Naive thymus-derived CD4-positive, alpha-beta T cell (primary cell): Measurements from ENCODE around the gene TMEM203. TPM values are rescaled to one million over a fixed set of nuclear protein-coding genes. Genes with fewer than 3 reads are reported as not detected.
A peak's percentile ranks its signal among the peaks of the same experiment; 100 is the strongest.

Experiments
- ATAC-seq: fragments of 150-1000 bp; cut with Tn5 transposase; 2 replicates; pipeline ENCODE4 v1.10.0; 2021; ENCODE audit warnings: mild to moderate bottlenecking, moderate library complexity
- CTCF ChIA-PET: fragments of 350-600 bp; sonication (Branson Sonifier 250); formaldehyde crosslinking; loops from one replicate; lab custom pipeline; 2021; ENCODE audit warnings: antibody characterized with exemption; lab: Charles Lee
- POLR2A ChIA-PET: fragments of 350-600 bp; sonication (Branson Sonifier 250); formaldehyde crosslinking; loops from one replicate; lab custom pipeline; 2021; ENCODE audit warnings: antibody characterized with exemption, inconsistent platforms; lab: Charles Lee
- DNase-seq, 9 donors: peaks; one replicate each; pipeline versions ENCODE4 v3.0.0 to v3.0.0-alpha.2; 2020 to 2022; ENCODE audit warnings: mixed read lengths in 1 of 9
- H3K27ac ChIP-seq: one replicate; pipeline ENCODE4 v1.7.0; 2013; ENCODE audit warnings: mild to moderate bottlenecking, low read depth, low read length, moderate library complexity
- H3K27me3 ChIP-seq, 2 donors: one replicate each; pipeline ENCODE4 v1.7.0; 2013; ENCODE audit warnings: low read length in 2 of 2, mild to moderate bottlenecking in 2 of 2, moderate library complexity in 2 of 2; ENCODE audit not compliant: control insufficient read depth in 2 of 2, insufficient read depth in 2 of 2
- H3K36me3 ChIP-seq, 3 experiments: 1 replicate in 2 of 3; 2 replicates in 1 of 3; pipeline ENCODE4 v1.7.0; 2013; ENCODE audit warnings: low read length in 3 of 3, mild to moderate bottlenecking in 3 of 3, moderate library complexity in 1 of 3; ENCODE audit not compliant: insufficient read depth in 3 of 3, control insufficient read depth in 2 of 3
- H3K4me1 ChIP-seq, 2 donors: one replicate each; pipeline ENCODE4 v1.7.0; 2013; ENCODE audit warnings: low read length in 2 of 2, mild to moderate bottlenecking in 2 of 2, moderate library complexity in 1 of 2; ENCODE audit not compliant: control insufficient read depth in 2 of 2, insufficient read depth in 2 of 2
- H3K4me3 ChIP-seq: 2 replicates; pipeline ENCODE4 v1.7.0; 2013; ENCODE audit warnings: mild to moderate bottlenecking, low read length
- H3K9me3 ChIP-seq, 3 experiments: 1 replicate in 2 of 3; 2 replicates in 1 of 3; pipeline ENCODE4 v1.7.0; 2013; ENCODE audit warnings: low read length in 3 of 3; ENCODE audit not compliant: control insufficient read depth in 2 of 3
- H3K27ac Mint-ChIP-seq, 9 donors: one replicate each; pipeline ENCODE4 v1.8.0; 2020 to 2022; ENCODE audit warnings: mixed read lengths in 9 of 9, mild to moderate bottlenecking in 8 of 9, moderate library complexity in 5 of 9, inconsistent platforms in 2 of 9
- H3K27me3 Mint-ChIP-seq, 5 donors: one replicate each; pipeline ENCODE4 v1.8.0; 2021 to 2022; ENCODE audit warnings: mixed read lengths in 5 of 5, mild to moderate bottlenecking in 1 of 5
- H3K36me3 Mint-ChIP-seq, 5 donors: one replicate each; pipeline ENCODE4 v1.8.0; 2020 to 2022; ENCODE audit warnings: mixed read lengths in 5 of 5, mild to moderate bottlenecking in 3 of 5, inconsistent platforms in 1 of 5
- H3K4me1 Mint-ChIP-seq, 7 donors: one replicate each; pipeline ENCODE4 v1.8.0; 2020 to 2022; ENCODE audit warnings: mixed read lengths in 7 of 7, mild to moderate bottlenecking in 3 of 7, inconsistent platforms in 1 of 7
- H3K4me3 Mint-ChIP-seq, 10 donors: one replicate each; pipeline ENCODE4 v1.8.0; 2020 to 2022; ENCODE audit warnings: mild to moderate bottlenecking in 10 of 10, mixed read lengths in 10 of 10, moderate library complexity in 6 of 10, inconsistent platforms in 2 of 10
- H3K9me3 Mint-ChIP-seq, 11 donors: one replicate each; pipeline ENCODE4 v1.8.0; 2020 to 2022; ENCODE audit warnings: mixed read lengths in 11 of 11, mild to moderate bottlenecking in 4 of 11, inconsistent platforms in 1 of 11, moderate library complexity in 1 of 11
- intact Hi-C, 2 donors: fragments of 100-400 bp; cut with micrococcal nuclease; formaldehyde crosslinking; loops; one replicate each; pipeline ENCODE4 v1.15.1; 2023
- polyA plus RNA-seq, 2 donors: library from polyadenylated mRNA; unstranded; fragments of 300-500 nt; fragmentation: Illumina TruSeq; gene quantifications; one replicate each; pipeline ENCODE4 v1.2.3, GENCODE V29; 2021
- total RNA-seq, 6 experiments: library from RNA in 5 of 6; stranded (reverse) in 5 of 6; gene quantifications; 1 replicate in 5 of 6; 2 replicates in 1 of 6; pipeline ENCODE4 v1.2.3 and lab custom pipeline; 2021 to 2026

TMEM203 gene
- total and polyA plus RNA-seq, 7 experiments from 2014 or later, result 22.6 to 172 (median 38.1) TPM

DNA sequence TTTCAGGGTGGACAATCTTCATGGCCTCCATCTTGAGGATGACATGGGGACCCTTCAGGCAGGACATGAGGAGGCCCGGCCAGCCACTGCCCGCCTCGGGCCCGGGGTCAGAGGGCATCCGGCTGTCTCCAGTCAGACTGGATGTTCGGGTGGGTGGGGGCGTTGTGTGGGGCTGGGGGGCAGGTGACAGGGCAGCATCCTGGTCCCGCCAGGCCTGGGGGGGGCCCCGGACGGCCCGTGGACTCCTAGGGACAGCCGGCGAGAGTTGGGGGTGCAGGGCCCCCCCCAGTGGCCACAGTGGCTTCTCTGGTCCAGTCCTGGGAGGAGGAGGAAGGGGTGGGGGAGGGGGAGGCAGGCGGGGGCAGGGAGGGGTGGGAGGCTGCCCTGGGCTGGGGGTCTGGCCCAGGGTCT lies 15.7 kb upstream of the TMEM203 start:
- H3K27me3 Mint-ChIP-seq, result no peaks in the 10 kb centered on the region
- DNase-seq (no peak), ATAC-seq (no peak)
- no peaks in the 10 kb centered on the region for H3K9me3 Mint-ChIP-seq
- no peak overlapping the region for H3K27ac Mint-ChIP-seq
- H3K4me3 ChIP-seq, result no peak overlapping the region
- H3K4me1 Mint-ChIP-seq, result peaks cover 0 to 11% (median 2%) of the 10 kb centered on the region in 7 donors
- no peaks in the 10 kb centered on the region for H3K36me3 Mint-ChIP-seq
- intact Hi-C loops, result loop anchor here in 1 of 2 donors (5.0 to 10.0 kb wide), 2 partner anchors 276 to 674 kb away; partner anchors contain the start of genes C8G, FBXW5 and NOTCH1
- ChIA-PET POLR2A (interaction anchor here (0.9 to 4.9 kb wide), 2 partner anchors 15 to 20 kb away, joined by 3 to 42 read pairs; partner anchors contain the start of genes NDOR1, TMEM203 and TUBB4B), CTCF (interaction anchor here (0.6 kb wide), 1 partner anchor 196 kb away, joined by 3 read pairs; no protein-coding TSS in a partner anchor)
- H3K36me3 ChIP-seq, result peaks cover 0 to 6% (median 0%) of the 10 kb centered on the region in 3 experiments
- no peak overlapping the region for H3K27ac ChIP-seq
- no peaks in the 10 kb centered on the region for H3K27me3 ChIP-seq
- no peaks in the 10 kb centered on the region for H3K9me3 ChIP-seq
- H3K4me3 Mint-ChIP-seq, result peak overlapping the region in 4 of 10 donors; percentile 38 to 66 (median 48)
- H3K4me1 ChIP-seq, result peaks cover 5% of the 10 kb centered on the region in 2 donors

DNA sequence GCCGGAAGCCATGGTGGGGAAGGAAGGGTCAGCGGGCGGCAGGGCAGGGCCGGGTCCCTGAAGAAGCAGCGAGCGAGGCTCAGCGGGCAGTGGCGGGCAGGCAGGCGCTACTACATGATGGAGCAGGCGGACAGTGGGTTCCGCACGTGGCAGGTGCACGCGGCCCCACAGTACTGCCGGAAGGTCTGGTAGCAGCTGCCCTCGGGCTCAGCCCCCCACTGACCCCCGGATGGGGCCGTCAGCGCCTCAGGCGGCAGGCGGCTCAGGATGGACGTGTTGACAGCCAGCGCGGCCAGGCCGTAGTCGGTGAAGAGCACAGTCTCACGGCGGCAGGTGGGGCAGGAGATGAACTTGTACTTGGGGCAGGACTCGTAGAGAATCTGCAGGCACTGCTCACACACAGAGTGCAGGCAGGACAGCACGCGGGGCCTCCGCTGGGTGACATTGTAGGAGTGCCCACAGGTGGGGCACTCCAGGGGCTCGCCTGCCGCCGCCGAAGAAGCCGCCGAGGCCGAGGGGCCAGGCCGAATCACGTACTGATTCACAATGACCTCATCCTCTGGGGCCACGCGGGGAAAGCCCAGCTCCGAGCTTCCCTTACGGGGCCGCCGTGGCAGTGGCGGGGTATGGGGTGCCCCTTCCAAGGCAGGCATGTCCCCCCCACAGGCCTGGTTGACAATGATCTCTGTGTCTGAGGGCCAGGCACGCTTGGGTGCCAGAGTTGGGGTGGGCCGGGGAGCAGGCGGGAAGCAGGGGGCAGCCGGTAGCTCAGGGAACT lies 15.1 kb upstream of the TMEM203 start:
- Mint-ChIP-seq H3K27ac (peak overlapping the region in 1 of 9 donors; percentile 62), H3K4me1 (peaks cover 0 to 11% (median 2%) of the 10 kb centered on the region in 7 donors), H3K36me3 (no peaks in the 10 kb centered on the region), H3K9me3 (no peaks in the 10 kb centered on the region), H3K4me3 (peak overlapping the region in 5 of 10 donors; percentile 20 to 66 (median 41)), H3K27me3 (no peaks in the 10 kb centered on the region)
- ATAC-seq (no peak), DNase-seq (no peak)
- Histone ChIP-seq H3K27me3 (no peaks in the 10 kb centered on the region), H3K27ac (no peak overlapping the region), H3K9me3 (no peaks in the 10 kb centered on the region), H3K4me3 (no peak overlapping the region), H3K4me1 (peaks cover 5% of the 10 kb centered on the region in 2 donors), H3K36me3 (peaks cover 0 to 12% (median 0%) of the 10 kb centered on the region in 3 experiments)
- intact Hi-C loops, result loop anchor here in 1 of 2 donors (5.0 to 10.0 kb wide), 2 partner anchors 276 to 673 kb away; partner anchors contain the start of genes C8G, FBXW5 and NOTCH1
- POLR2A ChIA-PET, result interaction anchor here (1.2 to 4.9 kb wide), 3 partner anchors 15 to 32 kb away, joined by 3 to 42 read pairs (median 6); partner anchors contain the start of genes NDOR1 and TMEM203
- CTCF ChIA-PET, result interaction anchor here (0.6 kb wide), 1 partner anchor 196 kb away, joined by 3 read pairs; no protein-coding TSS in a partner anchor

DNA sequence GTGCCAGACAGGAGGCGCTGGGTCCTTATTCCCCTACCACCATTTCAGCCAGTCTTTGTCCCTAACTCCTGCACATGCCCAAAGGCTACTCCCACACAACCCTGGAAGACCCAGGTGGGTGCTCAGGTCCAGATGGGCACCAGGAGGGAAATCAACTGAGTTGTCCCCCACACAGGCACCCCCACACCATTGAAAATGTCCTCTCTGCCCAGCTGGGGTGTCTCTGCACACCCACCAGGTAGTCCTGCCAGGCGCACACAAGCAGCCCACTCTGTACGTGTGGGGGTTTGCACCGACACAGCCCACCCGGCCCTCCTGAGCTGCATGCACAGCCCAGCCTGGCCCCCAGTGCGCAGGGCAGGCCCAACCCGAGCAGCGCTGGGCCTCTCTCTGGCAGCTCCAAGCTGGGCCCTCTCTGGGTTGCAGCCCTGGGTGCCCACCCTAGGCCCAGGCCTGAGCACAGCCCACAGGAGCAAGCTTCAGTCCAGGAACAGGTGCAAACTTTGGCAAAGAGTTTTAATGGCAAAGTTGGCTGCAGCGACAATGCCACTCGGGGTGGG lies 14.4 kb upstream of the TMEM203 start:
- H3K27ac Mint-ChIP-seq, result peak overlapping the region in 1 of 9 donors; percentile 62
- ChIA-PET CTCF (no interaction called here), POLR2A (interaction anchor here (1.2 to 1.3 kb wide), 2 partner anchors 15 to 31 kb away, joined by 3 to 6 read pairs; partner anchors contain the start of genes NDOR1 and TMEM203)
- DNase-seq, result no peak
- Histone ChIP-seq H3K9me3 (no peaks in the 10 kb centered on the region), H3K36me3 (peaks cover 0 to 18% (median 0%) of the 10 kb centered on the region in 3 experiments), H3K27ac (no peak overlapping the region), H3K4me1 (peaks cover 5% of the 10 kb centered on the region in 2 donors), H3K4me3 (no peak overlapping the region), H3K27me3 (no peaks in the 10 kb centered on the region)
- no peaks in the 10 kb centered on the region for H3K9me3 Mint-ChIP-seq
- H3K36me3 Mint-ChIP-seq, result no peaks in the 10 kb centered on the region
- peak overlapping the region in 4 of 10 donors; percentile 18 to 25 (median 20) for H3K4me3 Mint-ChIP-seq
- H3K27me3 Mint-ChIP-seq, result no peaks in the 10 kb centered on the region
- H3K4me1 Mint-ChIP-seq, result peaks cover 0 to 8% (median 2%) of the 10 kb centered on the region in 7 donors
- ATAC-seq, result no peak
- intact Hi-C loops, result loop anchor here in 1 of 2 donors (5.0 to 10.0 kb wide), 2 partner anchors 275 to 673 kb away; partner anchors contain the start of genes C8G, FBXW5 and NOTCH1

DNA sequence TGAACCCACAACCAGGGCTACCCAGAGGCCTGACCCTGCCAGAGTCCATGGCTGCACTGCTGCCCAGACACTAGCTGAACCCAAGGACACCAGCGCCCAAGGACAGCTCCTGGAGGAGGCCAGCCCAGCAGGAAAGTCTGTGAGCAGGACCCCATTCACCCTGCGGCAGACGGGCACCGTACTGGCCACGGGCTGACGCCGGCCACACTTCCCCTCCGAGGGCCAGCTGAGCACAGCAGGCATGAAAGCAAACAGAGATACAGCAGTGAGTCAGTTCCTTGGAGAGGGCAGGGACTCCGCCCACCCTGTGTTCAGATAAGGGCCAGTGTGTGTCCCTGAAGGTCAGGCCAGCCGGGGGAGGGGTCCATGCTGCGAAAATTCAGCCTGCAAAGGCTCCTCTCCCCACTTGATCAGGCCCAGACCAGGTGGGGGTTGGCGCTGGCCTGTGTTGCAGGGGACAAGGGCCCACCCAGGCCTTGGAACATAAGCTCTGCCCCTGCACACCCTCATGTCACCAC lies 13.4 kb upstream of the TMEM203 start:
- Histone ChIP-seq H3K36me3 (peaks cover 0 to 28% (median 0%) of the 10 kb centered on the region in 3 experiments), H3K27ac (no peak overlapping the region), H3K27me3 (no peaks in the 10 kb centered on the region), H3K4me3 (no peak overlapping the region), H3K4me1 (peaks cover 1 to 5% of the 10 kb centered on the region in 2 donors), H3K9me3 (no peaks in the 10 kb centered on the region)
- intact Hi-C loops, result no loop called here
- no peak overlapping the region for H3K27ac Mint-ChIP-seq
- H3K4me1 Mint-ChIP-seq, result peaks cover 0 to 5% (median 0%) of the 10 kb centered on the region in 7 donors
- no peaks in the 10 kb centered on the region for H3K27me3 Mint-ChIP-seq
- ATAC-seq (no peak), DNase-seq (no peak)
- ChIA-PET CTCF (interaction anchor here (0.9 kb wide), 1 partner anchor 18 kb away, joined by 6 read pairs; no protein-coding TSS in a partner anchor), POLR2A (interaction anchor here (1.3 kb wide), 1 partner anchor 24 kb away, joined by 3 read pairs; no protein-coding TSS in a partner anchor)
- no peaks in the 10 kb centered on the region for H3K9me3 Mint-ChIP-seq
- H3K4me3 Mint-ChIP-seq, result no peak overlapping the region
- no peaks in the 10 kb centered on the region for H3K36me3 Mint-ChIP-seq

DNA sequence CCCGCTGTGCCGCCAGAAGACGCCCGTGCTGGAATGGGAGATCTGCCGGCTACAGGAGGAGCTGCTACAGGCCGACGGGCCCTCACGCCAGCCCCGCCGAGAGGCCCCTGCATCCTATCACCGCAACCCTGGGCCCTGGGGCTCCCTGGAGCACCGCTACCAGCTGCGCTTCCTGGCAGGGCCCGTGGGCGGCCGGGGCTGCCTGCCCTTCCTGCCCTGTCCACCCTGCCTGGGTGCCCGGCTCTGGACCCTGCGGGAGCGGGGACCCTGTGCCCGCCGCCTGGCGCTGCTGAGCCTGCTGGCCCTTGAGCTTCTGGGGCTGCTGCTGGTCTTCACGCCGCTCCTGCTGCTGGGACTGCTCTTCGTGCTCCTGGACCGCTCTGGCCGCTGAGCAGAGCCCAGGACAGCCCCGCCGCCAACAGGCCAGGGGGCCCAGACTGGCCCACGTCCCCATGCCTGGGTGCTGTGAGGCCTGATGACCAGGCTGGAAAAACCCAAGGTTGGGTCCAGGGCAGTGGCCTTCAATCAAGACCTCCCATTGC lies 12.8 kb upstream of the TMEM203 start:
- Mint-ChIP-seq H3K4me3 (no peak overlapping the region), H3K4me1 (peaks cover 0 to 5% (median 0%) of the 10 kb centered on the region in 7 donors), H3K36me3 (no peaks in the 10 kb centered on the region), H3K27me3 (no peaks in the 10 kb centered on the region), H3K9me3 (no peaks in the 10 kb centered on the region), H3K27ac (no peak overlapping the region)
- intact Hi-C loops, result no loop called here
- Histone ChIP-seq H3K27ac (no peak overlapping the region), H3K4me1 (peaks cover 0 to 5% of the 10 kb centered on the region in 2 donors), H3K36me3 (peaks cover 0 to 28% (median 0%) of the 10 kb centered on the region in 3 experiments), H3K9me3 (no peaks in the 10 kb centered on the region), H3K27me3 (no peaks in the 10 kb centered on the region), H3K4me3 (no peak overlapping the region)
- ChIA-PET POLR2A (interaction anchor here (1.3 kb wide), 1 partner anchor 24 kb away, joined by 3 read pairs; no protein-coding TSS in a partner anchor), CTCF (no interaction called here)
- ATAC-seq (no peak), DNase-seq (no peak)
